ENCODE results near the gene LRRC42. TPM values are rescaled to one million over a fixed set of nuclear protein-coding genes. Genes with fewer than 3 reads are reported as not detected.
A peak's percentile ranks its signal among the peaks of the same experiment; 100 is the strongest.

The LRRC42 gene
- total RNA-seq, 1 donor from 2014 or later, result 14.1 TPM

GRCh38 chr1:53948291-53948690 lies 2.1 kb downstream of the LRRC42 start:
- no peaks in the 10 kb centered on the region for H3K27me3 ChIP-seq (ENCODE audit: control insufficient read depth in 3 of 3, insufficient read depth in 3 of 3, low read length in 3 of 3)
- peak overlapping the region in 1 of 3 donors; percentile 25 for H3K9ac ChIP-seq (ENCODE audit: low read depth in 1 of 3, low read length in 3 of 3)
- no peak overlapping the region for H3K27ac ChIP-seq (ENCODE audit: low read depth, low read length)
- no peak overlapping the region for H3K4me3 ChIP-seq (ENCODE audit: low read length in 3 of 3)
- no peaks in the 10 kb centered on the region for H3K9me3 ChIP-seq (ENCODE audit: control insufficient read depth in 3 of 3, low read length in 3 of 3)
- peaks cover 2 to 15% (median 10%) of the 10 kb centered on the region in 3 donors for H3K36me3 ChIP-seq (ENCODE audit: control insufficient read depth in 3 of 3, insufficient read depth in 3 of 3, low read length in 3 of 3)
- H3K4me1 ChIP-seq (ENCODE audit: control insufficient read depth in 3 of 3, insufficient read depth in 3 of 3, low read length in 3 of 3), result peaks cover 17 to 22% (median 22%) of the 10 kb centered on the region in 3 donors

GRCh38 chr1:53949023-53949990 lies 3.2 kb downstream of the LRRC42 start:
- Histone ChIP-seq H3K9me3 (ENCODE audit: control insufficient read depth in 3 of 3, low read length in 3 of 3) (no peaks in the 10 kb centered on the region), H3K4me3 (ENCODE audit: low read length in 3 of 3) (no peak overlapping the region), H3K27ac (ENCODE audit: low read depth, low read length) (no peak overlapping the region), H3K36me3 (ENCODE audit: control insufficient read depth in 3 of 3, insufficient read depth in 3 of 3, low read length in 3 of 3) (peaks cover 2 to 15% (median 10%) of the 10 kb centered on the region in 3 donors), H3K27me3 (ENCODE audit: control insufficient read depth in 3 of 3, insufficient read depth in 3 of 3, low read length in 3 of 3) (no peaks in the 10 kb centered on the region), H3K4me1 (ENCODE audit: control insufficient read depth in 3 of 3, insufficient read depth in 3 of 3, low read length in 3 of 3) (peaks cover 17 to 22% (median 22%) of the 10 kb centered on the region in 3 donors), H3K9ac (ENCODE audit: low read depth in 1 of 3, low read length in 3 of 3) (no peak overlapping the region)

GRCh38 chr1:53951697-53952096 lies 5.5 kb downstream of the LRRC42 start:
- Histone ChIP-seq H3K9ac (ENCODE audit: low read depth in 1 of 3, low read length in 3 of 3) (peak overlapping the region in 1 of 3 donors; percentile 15), H3K4me1 (ENCODE audit: control insufficient read depth in 3 of 3, insufficient read depth in 3 of 3, low read length in 3 of 3) (peaks cover 10 to 13% (median 11%) of the 10 kb centered on the region in 3 donors), H3K9me3 (ENCODE audit: control insufficient read depth in 3 of 3, low read length in 3 of 3) (no peaks in the 10 kb centered on the region), H3K27me3 (ENCODE audit: control insufficient read depth in 3 of 3, insufficient read depth in 3 of 3, low read length in 3 of 3) (no peaks in the 10 kb centered on the region), H3K36me3 (ENCODE audit: control insufficient read depth in 3 of 3, insufficient read depth in 3 of 3, low read length in 3 of 3) (peaks cover 2 to 15% (median 13%) of the 10 kb centered on the region in 3 donors), H3K4me3 (ENCODE audit: low read length in 3 of 3) (no peak overlapping the region), H3K27ac (ENCODE audit: low read depth, low read length) (no peak overlapping the region)

GRCh38 chr1:53954128-53954527 lies 8.0 kb downstream of the LRRC42 start:
- no peak overlapping the region for H3K4me3 ChIP-seq (ENCODE audit: low read length in 3 of 3)
- H3K27me3 ChIP-seq (ENCODE audit: control insufficient read depth in 3 of 3, insufficient read depth in 3 of 3, low read length in 3 of 3), result no peaks in the 10 kb centered on the region
- H3K9ac ChIP-seq (ENCODE audit: low read depth in 1 of 3, low read length in 3 of 3), result no peak overlapping the region
- no peak overlapping the region for H3K27ac ChIP-seq (ENCODE audit: low read depth, low read length)
- H3K4me1 ChIP-seq (ENCODE audit: control insufficient read depth in 3 of 3, insufficient read depth in 3 of 3, low read length in 3 of 3), result peaks cover 5 to 6% (median 5%) of the 10 kb centered on the region in 3 donors
- no peaks in the 10 kb centered on the region for H3K9me3 ChIP-seq (ENCODE audit: control insufficient read depth in 3 of 3, low read length in 3 of 3)
- H3K36me3 ChIP-seq (ENCODE audit: control insufficient read depth in 3 of 3, insufficient read depth in 3 of 3, low read length in 3 of 3), result peaks cover 2 to 20% (median 16%) of the 10 kb centered on the region in 3 donors

GRCh38 chr1:53956308-53957168 lies 10.4 kb downstream of the LRRC42 start:
- no peak overlapping the region for H3K9ac ChIP-seq (ENCODE audit: low read depth in 1 of 3, low read length in 3 of 3)
- no peak overlapping the region for H3K27ac ChIP-seq (ENCODE audit: low read depth, low read length)
- H3K36me3 ChIP-seq (ENCODE audit: control insufficient read depth in 3 of 3, insufficient read depth in 3 of 3, low read length in 3 of 3), result peaks cover 8 to 33% (median 23%) of the 10 kb centered on the region in 3 donors

GRCh38 chr1:53957194-53957818 lies 11.2 kb downstream of the LRRC42 start:
- no peak overlapping the region for H3K27ac ChIP-seq (ENCODE audit: low read depth, low read length)
- H3K4me3 ChIP-seq (ENCODE audit: low read length in 3 of 3), result no peak overlapping the region
- no peaks in the 10 kb centered on the region for H3K9me3 ChIP-seq (ENCODE audit: control insufficient read depth in 3 of 3, low read length in 3 of 3)
- peaks cover 4 to 5% (median 5%) of the 10 kb centered on the region in 3 donors for H3K4me1 ChIP-seq (ENCODE audit: control insufficient read depth in 3 of 3, insufficient read depth in 3 of 3, low read length in 3 of 3)
- H3K36me3 ChIP-seq (ENCODE audit: control insufficient read depth in 3 of 3, insufficient read depth in 3 of 3, low read length in 3 of 3), result peaks cover 8 to 31% (median 23%) of the 10 kb centered on the region in 3 donors
- H3K27me3 ChIP-seq (ENCODE audit: control insufficient read depth in 3 of 3, insufficient read depth in 3 of 3, low read length in 3 of 3), result no peaks in the 10 kb centered on the region
- H3K9ac ChIP-seq (ENCODE audit: low read depth in 1 of 3, low read length in 3 of 3), result no peak overlapping the region

More at GRCh38 chr1:53956308-53957168, 10.4 kb downstream of the LRRC42 start:
- Histone ChIP-seq H3K4me3 (ENCODE audit: low read length in 3 of 3) (no peak overlapping the region), H3K9me3 (ENCODE audit: control insufficient read depth in 3 of 3, low read length in 3 of 3) (no peaks in the 10 kb centered on the region), H3K4me1 (ENCODE audit: control insufficient read depth in 3 of 3, insufficient read depth in 3 of 3, low read length in 3 of 3) (peaks cover 4 to 5% (median 5%) of the 10 kb centered on the region in 3 donors), H3K27me3 (ENCODE audit: control insufficient read depth in 3 of 3, insufficient read depth in 3 of 3, low read length in 3 of 3) (no peaks in the 10 kb centered on the region)

GRCh38 chr1:53959664-53960250 lies 13.6 kb downstream of the LRRC42 start:
- peaks cover 19 to 42% (median 38%) of the 10 kb centered on the region in 3 donors for H3K36me3 ChIP-seq (ENCODE audit: control insufficient read depth in 3 of 3, insufficient read depth in 3 of 3, low read length in 3 of 3)
- H3K9me3 ChIP-seq (ENCODE audit: control insufficient read depth in 3 of 3, low read length in 3 of 3), result no peaks in the 10 kb centered on the region
- H3K27ac ChIP-seq (ENCODE audit: low read depth, low read length), result no peak overlapping the region

GRCh38 chr1:53962395-53962794 lies 16.2 kb downstream of the LRRC42 start:
- Histone ChIP-seq H3K9ac (ENCODE audit: low read depth in 1 of 3, low read length in 3 of 3) (no peak overlapping the region), H3K4me1 (ENCODE audit: control insufficient read depth in 3 of 3, insufficient read depth in 3 of 3, low read length in 3 of 3) (peaks cover 0 to 2% (median under 1%) of the 10 kb centered on the region in 3 donors), H3K36me3 (ENCODE audit: control insufficient read depth in 3 of 3, insufficient read depth in 3 of 3, low read length in 3 of 3) (peaks cover 28 to 53% (median 52%) of the 10 kb centered on the region in 3 donors), H3K27me3 (ENCODE audit: control insufficient read depth in 3 of 3, insufficient read depth in 3 of 3, low read length in 3 of 3) (no peaks in the 10 kb centered on the region), H3K27ac (ENCODE audit: low read depth, low read length) (no peak overlapping the region), H3K9me3 (ENCODE audit: control insufficient read depth in 3 of 3, low read length in 3 of 3) (no peaks in the 10 kb centered on the region), H3K4me3 (ENCODE audit: low read length in 3 of 3) (no peak overlapping the region)

More at GRCh38 chr1:53959664-53960250, 13.6 kb downstream of the LRRC42 start:
- Histone ChIP-seq H3K27me3 (ENCODE audit: control insufficient read depth in 3 of 3, insufficient read depth in 3 of 3, low read length in 3 of 3) (no peaks in the 10 kb centered on the region), H3K4me3 (ENCODE audit: low read length in 3 of 3) (no peak overlapping the region), H3K4me1 (ENCODE audit: control insufficient read depth in 3 of 3, insufficient read depth in 3 of 3, low read length in 3 of 3) (peaks cover 4 to 5% (median 5%) of the 10 kb centered on the region in 3 donors), H3K9ac (ENCODE audit: low read depth in 1 of 3, low read length in 3 of 3) (no peak overlapping the region)

GRCh38 chr1:53963460-53963859 lies 17.3 kb downstream of the LRRC42 start:
- Histone ChIP-seq H3K27ac (ENCODE audit: low read depth, low read length) (no peak overlapping the region), H3K4me1 (ENCODE audit: control insufficient read depth in 3 of 3, insufficient read depth in 3 of 3, low read length in 3 of 3) (no peaks in the 10 kb centered on the region), H3K36me3 (ENCODE audit: control insufficient read depth in 3 of 3, insufficient read depth in 3 of 3, low read length in 3 of 3) (peaks cover 37 to 62% (median 58%) of the 10 kb centered on the region in 3 donors), H3K4me3 (ENCODE audit: low read length in 3 of 3) (no peak overlapping the region), H3K9me3 (ENCODE audit: control insufficient read depth in 3 of 3, low read length in 3 of 3) (no peaks in the 10 kb centered on the region), H3K27me3 (ENCODE audit: control insufficient read depth in 3 of 3, insufficient read depth in 3 of 3, low read length in 3 of 3) (no peaks in the 10 kb centered on the region), H3K9ac (ENCODE audit: low read depth in 1 of 3, low read length in 3 of 3) (no peak overlapping the region)
